ENCODE measurements around the gene NTM. TPM values are rescaled to one million over a fixed set of nuclear protein-coding genes. Genes with fewer than 3 reads are reported as not detected.

Gene NTM
- polyA plus RNA-seq, 1 donor from 2014 or later, result 39.4 TPM

DNA sequence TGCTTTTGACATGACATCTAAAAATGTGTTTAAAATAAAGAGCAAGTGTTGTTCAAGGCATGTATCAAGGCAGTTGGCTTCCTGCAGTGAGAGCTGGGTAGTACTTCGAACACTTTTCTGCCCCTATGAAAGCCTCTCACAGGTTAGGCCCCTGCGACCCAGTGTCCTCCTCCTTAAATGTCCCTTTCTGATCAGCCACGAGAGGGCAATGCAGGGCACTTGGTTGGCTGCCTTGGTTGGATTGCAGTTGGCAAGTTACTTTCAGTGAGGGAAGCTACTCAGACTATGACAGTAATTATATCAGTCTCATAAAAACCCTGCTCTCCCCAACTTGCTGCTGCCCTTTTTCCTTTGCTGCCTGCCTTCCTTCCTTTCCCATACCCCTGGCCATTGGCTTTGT is 743.8 kb downstream of the NTM start:
- Histone ChIP-seq H3K27ac (ENCODE audit: low read length) (no peak overlapping the region), H3K9me3 (ENCODE audit: low read length) (no peaks in the 10 kb centered on the region), H3K9me2 (ENCODE audit: insufficient read depth, low read length) (no peaks in the 10 kb centered on the region), H3K79me2 (replicated peaks; ENCODE audit: insufficient read depth, low read length) (no peaks in the 10 kb centered on the region), H3K36me3 (ENCODE audit: insufficient read depth, low read length) (no peaks in the 10 kb centered on the region), H3K4me2 (ENCODE audit: low read length) (no peak overlapping the region), H3K27me3 (ENCODE audit: insufficient read depth, low read depth, low read length) (no peaks in the 10 kb centered on the region), H3K4me3 (ENCODE audit: low read length) (no peak overlapping the region), H4K20me1 (ENCODE audit: insufficient read depth) (no peaks in the 10 kb centered on the region), H3K9ac (ENCODE audit: low read length) (no peak overlapping the region), H3F3A (ENCODE audit: insufficient read depth, low read length, poor library complexity, severe bottlenecking) (no peaks in the 10 kb centered on the region), H2AFZ (ENCODE audit: low read depth, low read length) (no peak overlapping the region)
- TF ChIP-seq RAD21 (conservative IDR thresholded peaks at IDR 0.05) (peak; percentile 46), SMC3 (conservative IDR thresholded peaks at IDR 0.05; ENCODE audit: poor library complexity) (peak; percentile 47), POLR2AphosphoS5 (IDR thresholded peaks at IDR 0.05) (no peak)
- TF ChIP-seq, protein P1, sequence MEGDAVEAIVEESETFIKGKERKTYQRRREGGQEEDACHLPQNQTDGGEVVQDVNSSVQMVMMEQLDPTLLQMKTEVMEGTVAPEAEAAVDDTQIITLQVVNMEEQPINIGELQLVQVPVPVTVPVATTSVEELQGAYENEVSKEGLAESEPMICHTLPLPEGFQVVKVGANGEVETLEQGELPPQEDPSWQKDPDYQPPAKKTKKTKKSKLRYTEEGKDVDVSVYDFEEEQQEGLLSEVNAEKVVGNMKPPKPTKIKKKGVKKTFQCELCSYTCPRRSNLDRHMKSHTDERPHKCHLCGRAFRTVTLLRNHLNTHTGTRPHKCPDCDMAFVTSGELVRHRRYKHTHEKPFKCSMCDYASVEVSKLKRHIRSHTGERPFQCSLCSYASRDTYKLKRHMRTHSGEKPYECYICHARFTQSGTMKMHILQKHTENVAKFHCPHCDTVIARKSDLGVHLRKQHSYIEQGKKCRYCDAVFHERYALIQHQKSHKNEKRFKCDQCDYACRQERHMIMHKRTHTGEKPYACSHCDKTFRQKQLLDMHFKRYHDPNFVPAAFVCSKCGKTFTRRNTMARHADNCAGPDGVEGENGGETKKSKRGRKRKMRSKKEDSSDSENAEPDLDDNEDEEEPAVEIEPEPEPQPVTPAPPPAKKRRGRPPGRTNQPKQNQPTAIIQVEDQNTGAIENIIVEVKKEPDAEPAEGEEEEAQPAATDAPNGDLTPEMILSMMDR (IDR thresholded peaks at IDR 0.05; ENCODE audit: poor library complexity, severe bottlenecking), result peak; percentile 50

DNA sequence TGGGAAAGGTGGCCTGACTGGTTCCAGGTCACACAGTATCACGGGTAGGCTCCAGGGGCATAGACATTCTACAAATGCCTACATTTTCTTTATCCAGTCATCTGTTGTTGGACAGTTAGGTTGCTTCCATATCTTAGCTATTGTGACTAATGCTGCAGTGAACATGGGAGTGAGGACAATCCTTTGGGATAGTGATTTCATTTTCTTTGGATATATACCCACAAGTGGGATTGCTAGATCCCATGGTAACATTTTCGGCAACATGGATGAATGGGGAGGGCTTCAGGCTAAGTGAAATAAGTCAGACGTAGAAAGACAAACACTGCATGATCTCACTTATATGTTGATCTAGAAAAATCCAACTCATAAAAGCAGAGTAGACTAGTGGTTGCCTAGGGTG is 744.3 kb downstream of the NTM start:
- Histone ChIP-seq H3K27me3 (ENCODE audit: insufficient read depth, low read depth, low read length) (no peaks in the 10 kb centered on the region), H3K4me3 (ENCODE audit: low read length) (no peak overlapping the region), H3K9me2 (ENCODE audit: insufficient read depth, low read length) (no peaks in the 10 kb centered on the region), H3K79me2 (replicated peaks; ENCODE audit: insufficient read depth, low read length) (no peaks in the 10 kb centered on the region), H3F3A (ENCODE audit: insufficient read depth, low read length, poor library complexity, severe bottlenecking) (no peaks in the 10 kb centered on the region), H3K9ac (ENCODE audit: low read length) (no peak overlapping the region), H3K36me3 (ENCODE audit: insufficient read depth, low read length) (no peaks in the 10 kb centered on the region), H2AFZ (ENCODE audit: low read depth, low read length) (no peak overlapping the region), H3K4me2 (ENCODE audit: low read length) (no peak overlapping the region), H3K27ac (ENCODE audit: low read length) (no peak overlapping the region), H4K20me1 (ENCODE audit: insufficient read depth) (no peaks in the 10 kb centered on the region), H3K9me3 (ENCODE audit: low read length) (no peaks in the 10 kb centered on the region)
- TF ChIP-seq, protein P2, sequence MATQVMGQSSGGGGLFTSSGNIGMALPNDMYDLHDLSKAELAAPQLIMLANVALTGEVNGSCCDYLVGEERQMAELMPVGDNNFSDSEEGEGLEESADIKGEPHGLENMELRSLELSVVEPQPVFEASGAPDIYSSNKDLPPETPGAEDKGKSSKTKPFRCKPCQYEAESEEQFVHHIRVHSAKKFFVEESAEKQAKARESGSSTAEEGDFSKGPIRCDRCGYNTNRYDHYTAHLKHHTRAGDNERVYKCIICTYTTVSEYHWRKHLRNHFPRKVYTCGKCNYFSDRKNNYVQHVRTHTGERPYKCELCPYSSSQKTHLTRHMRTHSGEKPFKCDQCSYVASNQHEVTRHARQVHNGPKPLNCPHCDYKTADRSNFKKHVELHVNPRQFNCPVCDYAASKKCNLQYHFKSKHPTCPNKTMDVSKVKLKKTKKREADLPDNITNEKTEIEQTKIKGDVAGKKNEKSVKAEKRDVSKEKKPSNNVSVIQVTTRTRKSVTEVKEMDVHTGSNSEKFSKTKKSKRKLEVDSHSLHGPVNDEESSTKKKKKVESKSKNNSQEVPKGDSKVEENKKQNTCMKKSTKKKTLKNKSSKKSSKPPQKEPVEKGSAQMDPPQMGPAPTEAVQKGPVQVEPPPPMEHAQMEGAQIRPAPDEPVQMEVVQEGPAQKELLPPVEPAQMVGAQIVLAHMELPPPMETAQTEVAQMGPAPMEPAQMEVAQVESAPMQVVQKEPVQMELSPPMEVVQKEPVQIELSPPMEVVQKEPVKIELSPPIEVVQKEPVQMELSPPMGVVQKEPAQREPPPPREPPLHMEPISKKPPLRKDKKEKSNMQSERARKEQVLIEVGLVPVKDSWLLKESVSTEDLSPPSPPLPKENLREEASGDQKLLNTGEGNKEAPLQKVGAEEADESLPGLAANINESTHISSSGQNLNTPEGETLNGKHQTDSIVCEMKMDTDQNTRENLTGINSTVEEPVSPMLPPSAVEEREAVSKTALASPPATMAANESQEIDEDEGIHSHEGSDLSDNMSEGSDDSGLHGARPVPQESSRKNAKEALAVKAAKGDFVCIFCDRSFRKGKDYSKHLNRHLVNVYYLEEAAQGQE (IDR thresholded peaks at IDR 0.05; ENCODE audit: borderline replicate concordance), result no peak
- TF ChIP-seq EZH2 (IDR thresholded peaks at IDR 0.05; ENCODE audit: borderline replicate concordance, insufficient read depth, low read length, poor library complexity, severe bottlenecking) (no peak), RAD21 (conservative IDR thresholded peaks at IDR 0.05) (no peak), MXI1 (conservative IDR thresholded peaks at IDR 0.05; ENCODE audit: poor library complexity, severe bottlenecking) (no peak), POLR2AphosphoS5 (IDR thresholded peaks at IDR 0.05) (no peak), EP300 (conservative IDR thresholded peaks at IDR 0.05; ENCODE audit: poor library complexity, severe bottlenecking) (no peak), SMC3 (conservative IDR thresholded peaks at IDR 0.05; ENCODE audit: poor library complexity) (no peak), TAF1 (IDR thresholded peaks at IDR 0.05; ENCODE audit: low read depth) (no peak)
- TF ChIP-seq, protein P1 (IDR thresholded peaks at IDR 0.05; ENCODE audit: poor library complexity, severe bottlenecking), result no peak

Data from neural cell (in vitro differentiated cells).